Stimulated activated CD8-positive, alpha-beta memory T cell treated with anti-CD3 and anti-CD28 coated beads, Interleukin-4, amount 100 ng/mL, for 1 hour (primary cell): ENCODE data around the gene UTP25.
"Not testable (repeated sequence)": the region's sequence is repeated elsewhere in the genome, so short reads cannot be mapped to it uniquely, and the experiment has no call there.

Source experiments
- DNase-seq, 2 donors: peaks; one replicate each; pipeline ENCODE4 v3.0.0-alpha.2; 2020; ENCODE audit warnings: low read depth in 2 of 2, low spot score in 1 of 2

Gene UTP25

GRCh38 chr1:209827384-209828262 is at the start of gene UTP25:
TSS of gene UTP25 (plus strand) at chr1:209827972. CDS start at chr1:209828064, 92 bp downstream.
- DNase-seq = peak; percentile 72 to 86

GRCh38 chr1:209778102-209778501 is 49.7 kb upstream of the UTP25 start:
- no peak for DNase-seq

DNA sequence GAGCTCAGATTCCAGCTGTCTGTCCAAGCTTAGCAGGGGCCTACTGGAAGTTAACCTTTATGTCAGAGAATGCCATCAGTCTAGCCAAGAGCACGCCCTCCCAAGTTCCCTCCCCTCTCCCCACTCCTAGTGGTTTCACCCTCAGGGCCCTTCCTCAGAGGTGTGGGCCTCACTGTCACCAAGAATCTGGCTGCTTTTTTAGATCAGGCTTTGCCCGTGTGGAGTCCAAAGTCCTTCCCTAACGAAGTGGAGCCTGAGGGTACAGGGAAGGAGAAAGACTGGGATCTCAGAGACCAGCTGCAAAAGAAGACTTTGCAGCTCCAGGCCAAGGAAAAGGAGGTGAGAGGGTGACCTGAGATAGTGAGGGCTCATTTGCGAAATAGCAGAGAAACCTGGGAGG is 47.5 kb upstream of the UTP25 start:
- no peak for DNase-seq

GRCh38 chr1:209783386-209783785 is 44.4 kb upstream of the UTP25 start:
- DNase-seq = no peak

GRCh38 chr1:209784265-209785169 is 43.3 kb upstream of the UTP25 start, which contains the start of gene C1orf74:
TSS of gene C1orf74 (minus strand) at chr1:209784559. CDS start at chr1:209783634, 925 bp downstream.
- DNase-seq = peak; percentile 99 to 100

GRCh38 chr1:209785592-209785991 is 42.2 kb upstream of the UTP25 start:
- no peak for DNase-seq

- DNase-seq = no peak
Observed at GRCh38 chr1:209786146-209786545, 41.6 kb upstream of the UTP25 start.

- no peak for DNase-seq
Observed at GRCh38 chr1:209787551-209787950, 40.2 kb upstream of the UTP25 start.

DNA sequence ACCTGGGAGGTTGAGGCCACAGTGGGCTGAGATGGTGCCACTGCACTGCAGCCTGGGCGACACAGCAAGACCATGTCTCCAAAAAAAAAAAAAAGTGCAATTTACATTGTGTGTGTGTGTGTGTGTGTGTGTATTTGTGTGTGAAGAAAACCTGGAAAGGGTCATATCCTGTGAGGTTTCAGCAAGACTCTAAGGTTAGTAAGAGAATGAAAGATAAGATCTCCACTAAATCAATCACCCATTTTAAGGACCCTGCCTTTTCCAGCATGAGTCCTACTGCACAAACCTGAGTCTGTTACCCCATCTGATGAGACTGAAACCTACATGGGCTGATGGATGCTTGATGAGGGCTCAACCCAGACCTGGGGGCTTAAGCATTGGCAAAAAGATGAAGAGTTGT is 38.5 kb upstream of the UTP25 start:
- DNase-seq = no peak

GRCh38 chr1:209790286-209791193 is 37.2 kb upstream of the UTP25 start:
- DNase-seq = no peak

DNA sequence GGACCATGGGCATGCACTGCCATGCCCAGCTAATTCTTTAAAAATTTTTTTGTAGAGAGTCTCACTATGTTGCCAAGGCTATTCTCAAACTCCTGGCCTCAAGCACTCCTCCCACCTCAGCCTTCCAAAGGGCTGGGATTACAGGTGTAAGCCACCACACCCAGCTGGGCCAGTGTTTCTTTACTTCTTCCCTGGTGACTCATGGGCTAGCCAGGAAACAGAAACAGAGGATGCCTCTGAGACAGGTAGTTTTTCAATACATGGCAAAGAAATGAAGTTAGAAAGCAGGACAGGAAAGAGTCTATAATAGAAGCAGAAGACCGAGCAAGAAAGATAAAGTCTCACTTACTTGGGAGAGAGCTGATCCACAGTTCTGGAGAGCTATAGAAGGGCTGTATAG is 35.9 kb upstream of the UTP25 start:
- no peak for DNase-seq

- not testable (repeated sequence) for DNase-seq
Observed at GRCh38 chr1:209793711-209794110, 34.1 kb upstream of the UTP25 start.

DNA sequence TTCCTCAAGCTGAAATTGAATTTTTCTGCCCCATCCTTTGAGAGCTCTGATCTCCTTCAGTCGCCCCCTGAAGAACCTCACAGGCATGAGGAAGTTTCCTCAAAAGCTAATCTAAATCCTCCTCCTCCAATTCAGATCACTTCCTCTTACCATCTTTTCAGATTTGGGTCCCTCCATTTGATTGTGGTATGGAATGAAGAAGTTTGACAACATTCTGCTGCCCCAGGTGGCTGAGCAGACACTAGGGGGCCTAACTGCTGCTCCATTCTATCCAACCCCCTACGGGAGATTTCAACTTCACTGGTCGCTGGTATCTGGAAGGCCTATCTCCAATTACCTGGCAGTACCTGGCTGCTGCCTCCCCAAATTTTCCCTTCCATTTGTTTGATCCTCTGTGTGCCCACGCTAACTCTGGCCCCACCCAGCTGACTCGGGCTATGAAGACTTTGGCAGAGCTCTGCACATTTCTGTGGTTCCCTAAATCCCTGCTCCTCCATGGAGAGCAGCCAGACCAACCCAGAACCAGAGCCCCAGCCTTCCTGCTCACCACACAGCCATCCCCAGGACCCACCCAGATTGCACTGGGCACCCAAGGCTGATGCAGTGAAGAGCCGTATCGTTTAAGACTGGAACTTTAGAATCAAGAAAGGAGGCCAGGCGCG is 29.7 kb upstream of the UTP25 start:
- no peak for DNase-seq

GRCh38 chr1:209800984-209801834 is 26.6 kb upstream of the UTP25 start:
- DNase-seq = no peak

GRCh38 chr1:209802117-209802779 is 25.5 kb upstream of the UTP25 start:
- no peak for DNase-seq

DNA sequence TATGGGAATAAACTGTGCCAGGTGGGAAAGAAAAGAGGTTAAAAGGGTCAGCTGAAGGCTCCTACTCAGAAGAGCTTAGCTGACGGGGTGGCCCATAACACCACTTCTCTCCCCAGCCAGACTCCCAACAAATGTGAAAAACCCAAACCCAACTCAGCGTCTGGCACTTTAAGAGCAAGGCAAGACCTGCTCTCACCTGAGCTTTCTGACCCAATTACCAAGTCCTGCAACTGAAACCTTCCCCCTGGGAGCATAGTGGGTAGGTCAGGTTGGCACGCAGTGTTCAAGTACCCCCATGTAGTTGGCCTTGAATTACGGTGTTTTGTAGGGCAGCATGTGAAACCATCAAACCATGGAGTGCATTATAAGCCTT is 25.0 kb upstream of the UTP25 start:
- DNase-seq = no peak

GRCh38 chr1:209803568-209803967 is 24.2 kb upstream of the UTP25 start:
- DNase-seq = no peak

- no peak for DNase-seq
Observed at GRCh38 chr1:209805341-209805781, 22.4 kb upstream of the UTP25 start.
